ENCODE data around the gene MYH6. TPM values are rescaled to one million over a fixed set of nuclear protein-coding genes. Genes with fewer than 3 reads are reported as not detected.

The MYH6 gene
- total RNA-seq, 2 donors from 2014 or later: 0.71 to 0.82 TPM

GRCh38 chr14:23347406-23348296, 60.4 kb downstream of the MYH6 start:
- Mint-ChIP-seq H3K36me3 (ENCODE audit: low read depth) (no peaks in the 10 kb centered on the region), H3K4me3 (no peak overlapping the region), H3K27me3 (peaks cover 10% of the 10 kb centered on the region), H3K27ac (no peak overlapping the region), H3K9me3 (no peaks in the 10 kb centered on the region), H3K4me1 (no peaks in the 10 kb centered on the region)
- ATAC-seq (replicated peaks): no peak

- peaks cover 10% of the 10 kb centered on the region for H3K27me3 Mint-ChIP-seq
- no peaks in the 10 kb centered on the region for H3K4me1 Mint-ChIP-seq
- no peaks in the 10 kb centered on the region for H3K36me3 Mint-ChIP-seq (ENCODE audit: low read depth)
- no peak overlapping the region for H3K27ac Mint-ChIP-seq
- H3K4me3 Mint-ChIP-seq: no peak overlapping the region
- no peaks in the 10 kb centered on the region for H3K9me3 Mint-ChIP-seq
- ATAC-seq (replicated peaks): no peak
Measured at GRCh38 chr14:23346693-23347405, 61.2 kb downstream of the MYH6 start.

- ATAC-seq (replicated peaks): no peak
- Mint-ChIP-seq H3K9me3 (no peaks in the 10 kb centered on the region), H3K27ac (no peak overlapping the region), H3K4me3 (no peak overlapping the region), H3K4me1 (no peaks in the 10 kb centered on the region), H3K36me3 (ENCODE audit: low read depth) (no peaks in the 10 kb centered on the region), H3K27me3 (peaks cover 7% of the 10 kb centered on the region)
Measured at GRCh38 chr14:23345987-23346692, 61.9 kb downstream of the MYH6 start.

DNA sequence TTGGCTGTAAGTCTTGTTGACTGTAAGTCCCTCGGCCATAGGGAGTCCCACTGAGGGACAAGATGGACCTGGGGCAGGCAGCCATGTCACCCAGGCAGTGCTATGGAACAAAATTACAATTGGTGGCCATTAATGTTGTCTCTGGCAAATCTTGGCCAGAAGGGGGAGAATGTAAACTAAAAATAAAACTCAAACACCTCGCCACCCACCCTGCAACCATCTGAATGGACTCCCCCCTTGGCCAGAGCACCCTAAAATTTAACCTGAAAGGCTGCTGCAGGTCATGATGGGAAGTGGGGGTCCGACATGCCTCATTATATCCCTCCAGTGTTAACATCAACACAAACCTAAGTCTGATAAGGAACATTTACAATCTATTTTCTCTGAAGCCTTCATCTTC, 63.6 kb downstream of the MYH6 start:
- H3K27me3 Mint-ChIP-seq: no peaks in the 10 kb centered on the region
- ATAC-seq (replicated peaks): no peak
- no peaks in the 10 kb centered on the region for H3K9me3 Mint-ChIP-seq
- no peaks in the 10 kb centered on the region for H3K4me1 Mint-ChIP-seq
- no peak overlapping the region for H3K27ac Mint-ChIP-seq
- no peak overlapping the region for H3K4me3 Mint-ChIP-seq
- no peaks in the 10 kb centered on the region for H3K36me3 Mint-ChIP-seq (ENCODE audit: low read depth)

- H3K4me1 Mint-ChIP-seq: no peaks in the 10 kb centered on the region
- H3K27me3 Mint-ChIP-seq: peaks cover 8% of the 10 kb centered on the region
- ATAC-seq (replicated peaks): no peak
- H3K9me3 Mint-ChIP-seq: no peaks in the 10 kb centered on the region
- H3K4me3 Mint-ChIP-seq: no peak overlapping the region
- no peaks in the 10 kb centered on the region for H3K36me3 Mint-ChIP-seq (ENCODE audit: low read depth)
- H3K27ac Mint-ChIP-seq: no peak overlapping the region
Measured at GRCh38 chr14:23339506-23340268, 68.4 kb downstream of the MYH6 start.

DNA sequence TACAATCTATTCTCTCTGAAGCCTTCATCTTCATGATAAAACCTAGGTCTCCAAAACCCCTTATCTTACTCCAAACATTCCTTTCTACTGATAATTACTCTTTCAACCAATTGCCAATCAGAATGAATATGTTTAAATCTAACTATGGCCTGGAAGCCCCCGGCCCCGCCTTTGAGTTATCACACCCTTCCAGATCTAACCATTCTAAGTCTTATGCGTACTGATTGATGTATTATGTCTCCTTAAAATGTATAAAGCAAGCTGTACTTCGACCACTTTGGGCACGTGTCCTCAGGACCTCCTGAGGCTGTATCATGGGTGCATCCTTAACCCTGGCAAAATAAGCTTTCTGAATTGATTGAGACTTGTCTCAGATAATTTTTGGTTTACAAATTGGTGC, 72.5 kb downstream of the MYH6 start:
- ATAC-seq (replicated peaks): no peak
- no peaks in the 10 kb centered on the region for H3K4me1 Mint-ChIP-seq
- H3K4me3 Mint-ChIP-seq: no peak overlapping the region
- H3K36me3 Mint-ChIP-seq (ENCODE audit: low read depth): no peaks in the 10 kb centered on the region
- no peaks in the 10 kb centered on the region for H3K9me3 Mint-ChIP-seq
- H3K27ac Mint-ChIP-seq: no peak overlapping the region
- peaks cover 8% of the 10 kb centered on the region for H3K27me3 Mint-ChIP-seq

Other genes starting within 250 kb of the MYH6 start
- gene SLC7A8, start 224.6 kb downstream of the MYH6 start, total RNA-seq: under 1 TPM; 0.61 to 0.69 TPM
- gene RNF212B, start 170.3 kb downstream of the MYH6 start, total RNA-seq: not detected
- 10 to 100 TPM in 1 of 2 donors, 1 to 10 TPM in 1; 8.4 to 10.3 TPM for gene HOMEZ, start 122.1 kb downstream of the MYH6 start, total RNA-seq
- gene PPP1R3E, start 105.4 kb downstream of the MYH6 start, total RNA-seq: 10 to 100 TPM; 21.1 to 68.8 TPM
- gene BCL2L2, start 101.4 kb downstream of the MYH6 start, total RNA-seq: 1 to 10 TPM; 1.2 to 2.9 TPM
- gene PABPN1, start 86.8 kb downstream of the MYH6 start, total RNA-seq: 100 to 1,000 TPM; 163 to 239 TPM
- gene SLC22A17, start 55.4 kb downstream of the MYH6 start, total RNA-seq: 1 to 10 TPM; 2.2 to 3.0 TPM
- gene EFS, start 43.1 kb downstream of the MYH6 start, total RNA-seq: not detected
- not detected for gene IL25, start 35.5 kb downstream of the MYH6 start, total RNA-seq
- gene CMTM5, start 31.2 kb downstream of the MYH6 start, total RNA-seq: not detected
- gene MYH7, start 27.4 kb upstream of the MYH6 start, total RNA-seq: under 1 TPM; 0.13 to 0.19 TPM
- 10 to 100 TPM; 43.5 to 53.1 TPM for gene NGDN, start 61.4 kb upstream of the MYH6 start, total RNA-seq
- gene ZFHX2, start 143.5 kb upstream of the MYH6 start, total RNA-seq: 1 to 10 TPM; 2.1 to 2.3 TPM
- 1 to 10 TPM; 7.3 to 8.7 TPM for gene THTPA, start 148.0 kb upstream of the MYH6 start, total RNA-seq
- gene AP1G2, start 159.5 kb upstream of the MYH6 start, total RNA-seq: 100 to 1,000 TPM; 199 to 312 TPM
- not detected for gene JPH4, start 170.5 kb upstream of the MYH6 start, total RNA-seq
- gene DHRS2, start 228.1 kb upstream of the MYH6 start, total RNA-seq: 10 to 100 TPM in 1 of 2 donors, 1 to 10 TPM in 1; 7.9 to 17.7 TPM

Measured in activated T-helper 17 cell treated with anti-CD3 and anti-CD28 coated beads, Interleukin-2, amount 50 U/mL, for 72 hours (primary cell).